Activated B cell treated with CpG ODN at 0.5 μM for 24 hours (primary cell): ENCODE data around the gene ZNF468. TPM values are rescaled to one million over a fixed set of nuclear protein-coding genes. Genes with fewer than 3 reads are reported as not detected.
"Not testable (repeated sequence)": the region's sequence is repeated elsewhere in the genome, so short reads cannot be mapped to it uniquely, and the experiment has no call there.

ENCODE experiments used
- ATAC-seq: fragments of 200-7000 bp; cut with Tn5 transposase; one replicate; pipeline ENCODE4 v1.10.0; 2021; ENCODE audit warnings: low read depth, mild to moderate bottlenecking, moderate library complexity
- CTCF ChIA-PET: fragments of 350-600 bp; sonication (Branson Sonifier 250); formaldehyde crosslinking; loops from one replicate; lab custom pipeline; 2021; ENCODE audit warnings: antibody characterized with exemption; lab: Charles Lee
- POLR2A ChIA-PET: fragments of 350-600 bp; sonication (Branson Sonifier 250); formaldehyde crosslinking; loops from one replicate; lab custom pipeline; 2021; ENCODE audit warnings: antibody characterized with exemption; lab: Charles Lee
- DNase-seq: peaks from one replicate; pipeline ENCODE4 v3.0.0; 2022
- H3K27ac Mint-ChIP-seq: one replicate; pipeline ENCODE4 v1.8.0; 2020; ENCODE audit warnings: mixed read lengths
- H3K27me3 Mint-ChIP-seq: one replicate; pipeline ENCODE4 v1.8.0; 2021; ENCODE audit warnings: mixed read lengths
- H3K36me3 Mint-ChIP-seq: one replicate; pipeline ENCODE4 v1.8.0; 2021; ENCODE audit warnings: low read depth, mixed read lengths
- H3K4me1 Mint-ChIP-seq: one replicate; pipeline ENCODE4 v1.8.0; 2021; ENCODE audit warnings: mixed read lengths
- H3K4me3 Mint-ChIP-seq: one replicate; pipeline ENCODE4 v1.8.0; 2020; ENCODE audit warnings: mild to moderate bottlenecking, mixed read lengths
- H3K9me3 Mint-ChIP-seq: one replicate; pipeline ENCODE4 v1.8.0; 2020; ENCODE audit warnings: mixed read lengths
- CTCF ChIP-seq: fragments of 200-600 bp; IDR thresholded peaks from one replicate; pipeline ENCODE4 v1.8.0; 2022; ENCODE audit warnings: antibody characterized with exemption, mild to moderate bottlenecking
- intact Hi-C: fragments of 100-400 bp; cut with micrococcal nuclease; formaldehyde crosslinking; loops from one replicate; pipeline ENCODE4 v1.15.1; 2024
- total RNA-seq: library from RNA; stranded (reverse); gene quantifications from 2 replicates; pipeline ENCODE4 v1.2.3, GENCODE V29; 2022

Gene ZNF468
- 28.3 and 32.9 TPM in 2 replicates for total RNA-seq

- H3K27me3 Mint-ChIP-seq, H3K9me3 Mint-ChIP-seq, CTCF ChIA-PET: not testable (repeated sequence)
- Mint-ChIP-seq H3K4me1 (peaks cover 22% of the 10 kb centered on the region), H3K4me3 (peak within 1 kb of the TSS; percentile 95), H3K36me3 (peaks cover 27% of the 10 kb centered on the region), H3K27ac (peak within 1 kb of the TSS; percentile 91)
- peak; percentile 70 for DNase-seq
- POLR2A ChIA-PET, result interaction anchor here (0.6 to 2.4 kb wide), 5 partner anchors 36 to 86 kb away, joined by 3 to 9 read pairs (median 4); no protein-coding TSS in a partner anchor
- ATAC-seq, result peak; percentile 99
- intact Hi-C loops, result loop anchor here (1.0 to 5.0 kb wide), 4 partner anchors 39 to 245 kb away; partner anchors contain the start of genes ZNF160, ZNF320 and ZNF816
Observed at GRCh38 chr19:52857378-52858191, at the start of gene ZNF468. TSS of gene ZNF468 (minus strand) at chr19:52857619. CDS start at chr19:52854272, 3,347 bp downstream.

- H3K4me3 Mint-ChIP-seq, intact Hi-C loops: not testable (repeated sequence)
Observed at GRCh38 chr19:52904052-52904780, 46.8 kb upstream of the ZNF468 start.

GRCh38 chr19:52901842-52902241 lies 44.4 kb upstream of the ZNF468 start:
- TF ChIP-seq CTCF, result no peak

More at GRCh38 chr19:52904052-52904780, 46.8 kb upstream of the ZNF468 start:
- DNase-seq, CTCF ChIA-PET, H3K27me3 Mint-ChIP-seq, ATAC-seq, POLR2A ChIA-PET: not testable (repeated sequence)
- Mint-ChIP-seq H3K36me3 (peaks cover 30% of the 10 kb centered on the region), H3K27ac (peak overlapping the region; percentile 81), H3K4me1 (peaks cover 17% of the 10 kb centered on the region), H3K9me3 (peaks cover 22% of the 10 kb centered on the region)

GRCh38 chr19:52898596-52898995 lies 41.2 kb upstream of the ZNF468 start:
- H3K9me3 Mint-ChIP-seq, DNase-seq, ATAC-seq, CTCF ChIA-PET, intact Hi-C loops, H3K27ac Mint-ChIP-seq, H3K27me3 Mint-ChIP-seq: not testable (repeated sequence)
- peaks cover 17% of the 10 kb centered on the region for H3K36me3 Mint-ChIP-seq
- POLR2A ChIA-PET, result interaction anchor here (0.9 to 1.1 kb wide), 2 partner anchors 64 to 709 kb away, joined by 3 read pairs; partner anchors contain the start of genes PPP2R1A and ZNF816
- H3K4me1 Mint-ChIP-seq, result peaks cover 18% of the 10 kb centered on the region
- peak overlapping the region; percentile 24 for H3K4me3 Mint-ChIP-seq

More at GRCh38 chr19:52901842-52902241, 44.4 kb upstream of the ZNF468 start:
- intact Hi-C loops, result no loop called here
- ATAC-seq (no peak), DNase-seq (no peak)
- no peaks in the 10 kb centered on the region for H3K27me3 Mint-ChIP-seq
- POLR2A ChIA-PET, result no interaction called here
- H3K4me1 Mint-ChIP-seq, result peaks cover 27% of the 10 kb centered on the region
- no peak overlapping the region for H3K4me3 Mint-ChIP-seq
- no peak overlapping the region for H3K27ac Mint-ChIP-seq
- CTCF ChIA-PET, result no interaction called here
- peaks cover 17% of the 10 kb centered on the region for H3K36me3 Mint-ChIP-seq
- H3K9me3 Mint-ChIP-seq, result peaks cover 10% of the 10 kb centered on the region

- Mint-ChIP-seq H3K4me1 (peaks cover 15% of the 10 kb centered on the region), H3K9me3 (no peaks in the 10 kb centered on the region), H3K27ac (peak overlapping the region; percentile 94), H3K27me3 (no peaks in the 10 kb centered on the region), H3K4me3 (no peak overlapping the region), H3K36me3 (peaks cover 20% of the 10 kb centered on the region)
- ChIA-PET POLR2A (interaction anchor here (0.9 to 1.2 kb wide), 4 partner anchors 65 to 709 kb away, joined by 3 to 5 read pairs (median 3); partner anchors contain the start of genes PPP2R1A, ZNF347 and ZNF816), CTCF (no interaction called here)
- intact Hi-C loops, result no loop called here
- ATAC-seq (no peak), DNase-seq (no peak)
- TF ChIP-seq CTCF, result no peak
Observed at GRCh38 chr19:52898101-52898500, 40.7 kb upstream of the ZNF468 start.

- H3K4me1 Mint-ChIP-seq, result peaks cover 15% of the 10 kb centered on the region
- DNase-seq (peak; percentile 95), ATAC-seq (peak; percentile 100)
- H3K27me3 Mint-ChIP-seq, result no peaks in the 10 kb centered on the region
- intact Hi-C loops, result loop anchor here (1.0 to 2.0 kb wide), 8 partner anchors 25 to 435 kb away; partner anchors contain the start of genes ZNF160, ZNF468, ZNF600 and ZNF816
- TF ChIP-seq CTCF, result no peak
- H3K27ac Mint-ChIP-seq, result peak within 1 kb of the TSS; percentile 94
- H3K4me3 Mint-ChIP-seq, result peak within 1 kb of the TSS; percentile 95
- ChIA-PET POLR2A (interaction anchor here (0.9 to 1.2 kb wide), 4 partner anchors 66 to 708 kb away, joined by 3 to 5 read pairs (median 3); partner anchors contain the start of genes PPP2R1A, ZNF347 and ZNF816), CTCF (no interaction called here)
- H3K9me3 Mint-ChIP-seq, result no peaks in the 10 kb centered on the region
- H3K36me3 Mint-ChIP-seq, result peaks cover 26% of the 10 kb centered on the region
Observed at GRCh38 chr19:52897138-52897935, 39.9 kb upstream of the ZNF468 start, which contains the start of gene ZNF320. TSS of gene ZNF320 (minus strand) at chr19:52897635. CDS start at chr19:52890255, 7,380 bp downstream.
